Mesodermal cell (in vitro differentiated cells): ENCODE data around the gene TMSB4X. TPM values are rescaled to one million over a fixed set of nuclear protein-coding genes. Genes with fewer than 3 reads are reported as not detected.
"Not testable (repeated sequence)": the region's sequence is repeated elsewhere in the genome, so short reads cannot be mapped to it uniquely, and the experiment has no call there.

Source experiments
- H3K27ac ChIP-seq: 2 replicates; pipeline ENCODE4 v1.7.0; 2013; ENCODE audit warnings: mild to moderate bottlenecking, low read depth, low read length, moderate library complexity; ENCODE audit not compliant: severe bottlenecking
- H3K36me3 ChIP-seq: 2 replicates; pipeline ENCODE4 v1.7.1; 2013; ENCODE audit warnings: mild to moderate bottlenecking, low read length, moderate library complexity; ENCODE audit not compliant: control insufficient read depth, insufficient read depth
- H3K4me1 ChIP-seq: one replicate; pipeline ENCODE4 v1.7.1; 2013; ENCODE audit warnings: mild to moderate bottlenecking, low read length; ENCODE audit not compliant: insufficient read depth, control insufficient read depth, poor library complexity, severe bottlenecking
- H3K4me3 ChIP-seq: 2 replicates; pipeline ENCODE4 v1.7.0; 2013; ENCODE audit warnings: low read length, control low read depth, mild to moderate bottlenecking; ENCODE audit not compliant: insufficient read depth, poor library complexity, severe bottlenecking; ENCODE audit errors: extremely low read depth
- H3K9me3 ChIP-seq: 2 replicates; pipeline ENCODE4 v1.7.1; 2013; ENCODE audit warnings: mild to moderate bottlenecking, low read length, moderate library complexity; ENCODE audit not compliant: control insufficient read depth
- WGBS, 2 experiments: methylation state at CpG; one replicate each; pipeline ENCODE4 v1.1.5; 2013; ENCODE audit warnings: missing lambda C conversion rate in 2 of 2; ENCODE audit not compliant: insufficient coverage in 2 of 2; 5-methylcytosine and 5-hydroxymethylcytosine counted together
- polyA plus RNA-seq, 2 experiments: library from polyadenylated mRNA; stranded (reverse); fragments of 50-300 nt; gene quantifications; one replicate each; pipeline ENCODE4 v1.2.3, GENCODE V29; 2013

The TMSB4X gene
- polyA plus RNA-seq (2013, experiment 1 of 2) = 2,997 TPM
- polyA plus RNA-seq (2013, experiment 2 of 2) = 3,008 TPM

GRCh38 chrX:12974796-12975669 is at the start of gene TMSB4X:
Gene TMSB4X (plus strand): TSS chrX:12975110.
- Histone ChIP-seq H3K4me3 (peak within 1 kb of the TSS; percentile 73), H3K36me3 (peaks cover 10% of the 10 kb centered on the region), H3K4me1 (peaks cover 13% of the 10 kb centered on the region), H3K27ac (peak within 1 kb of the TSS; percentile 94), H3K9me3 (no peaks in the 10 kb centered on the region)
- 0 to 1% methylated on average over 18 to 33 of the region's 60 CpGs for WGBS, 2 experiments

- H3K9me3 ChIP-seq = no peaks in the 10 kb centered on the region
- H3K36me3 ChIP-seq = no peaks in the 10 kb centered on the region
- no peak overlapping the region for H3K4me3 ChIP-seq
- WGBS, 2 experiments = 80 to 89% methylated on average over 1 of the region's 4 CpGs
- no peaks in the 10 kb centered on the region for H3K4me1 ChIP-seq
- no peak overlapping the region for H3K27ac ChIP-seq
Observed at GRCh38 chrX:12929701-12930100, 45.2 kb upstream of the TMSB4X start.

GRCh38 chrX:12930150-12930549 is 44.8 kb upstream of the TMSB4X start:
- Histone ChIP-seq H3K9me3 (no peaks in the 10 kb centered on the region), H3K4me3 (no peak overlapping the region), H3K27ac (no peak overlapping the region), H3K4me1 (no peaks in the 10 kb centered on the region), H3K36me3 (no peaks in the 10 kb centered on the region)
- WGBS, 2 experiments = 83 to 90% methylated on average over 1 to 2 of the region's 2 CpGs

- Histone ChIP-seq H3K9me3 (no peaks in the 10 kb centered on the region), H3K4me3 (no peak overlapping the region), H3K4me1 (no peaks in the 10 kb centered on the region), H3K27ac (no peak overlapping the region), H3K36me3 (no peaks in the 10 kb centered on the region)
- WGBS, 2 experiments = no CpG with 5 or more reads among the region's 1 CpG
Observed at GRCh38 chrX:12932244-12932643, 42.7 kb upstream of the TMSB4X start.

- H3K4me1 ChIP-seq = no peaks in the 10 kb centered on the region
Observed at GRCh38 chrX:12934850-12935249, 40.1 kb upstream of the TMSB4X start.

GRCh38 chrX:12936947-12937346 is 38.0 kb upstream of the TMSB4X start:
- no peaks in the 10 kb centered on the region for H3K4me1 ChIP-seq
- no peaks in the 10 kb centered on the region for H3K9me3 ChIP-seq
- H3K4me3 ChIP-seq = no peak overlapping the region
- no peaks in the 10 kb centered on the region for H3K36me3 ChIP-seq
- WGBS, 2 experiments = no CpG with 5 or more reads among the region's 1 CpG
- H3K27ac ChIP-seq = no peak overlapping the region

More at GRCh38 chrX:12934850-12935249, 40.1 kb upstream of the TMSB4X start:
- H3K4me3 ChIP-seq = no peak overlapping the region
- H3K27ac ChIP-seq = no peak overlapping the region
- H3K9me3 ChIP-seq = no peaks in the 10 kb centered on the region
- 100% methylated on average over 1 of the region's 5 CpGs for WGBS, 2 experiments
- H3K36me3 ChIP-seq = no peaks in the 10 kb centered on the region

GRCh38 chrX:12940471-12940870 is 34.4 kb upstream of the TMSB4X start:
- not testable (repeated sequence) for H3K4me3 ChIP-seq, H3K9me3 ChIP-seq, H3K36me3 ChIP-seq, H3K27ac ChIP-seq, H3K4me1 ChIP-seq
- 92 to 100% methylated on average over 2 to 5 of the region's 9 CpGs for WGBS, 2 experiments

GRCh38 chrX:12943592-12943991 is 31.3 kb upstream of the TMSB4X start:
- WGBS, 2 experiments = no CpG with 5 or more reads among the region's 6 CpGs
- H3K4me3 ChIP-seq, H3K4me1 ChIP-seq, H3K36me3 ChIP-seq, H3K27ac ChIP-seq, H3K9me3 ChIP-seq: not testable (repeated sequence)

GRCh38 chrX:12944452-12944851 is 30.5 kb upstream of the TMSB4X start:
- not testable (repeated sequence) for H3K27ac ChIP-seq, H3K4me3 ChIP-seq, H3K9me3 ChIP-seq, H3K36me3 ChIP-seq
- no CpG with 5 or more reads among the region's 4 CpGs for WGBS, 2 experiments
- peaks cover 15% of the 10 kb centered on the region for H3K4me1 ChIP-seq

- no peaks in the 10 kb centered on the region for H3K9me3 ChIP-seq
- no CpG with 5 or more reads among the region's 4 CpGs for WGBS, 2 experiments
- no peak overlapping the region for H3K27ac ChIP-seq
- no peak overlapping the region for H3K4me3 ChIP-seq
- peaks cover 17% of the 10 kb centered on the region for H3K4me1 ChIP-seq
- H3K36me3 ChIP-seq = no peaks in the 10 kb centered on the region
Observed at GRCh38 chrX:12945494-12945893, 29.4 kb upstream of the TMSB4X start.

GRCh38 chrX:12946406-12946805 is 28.5 kb upstream of the TMSB4X start:
- H3K4me3 ChIP-seq = no peak overlapping the region
- peak overlapping the region; percentile 45 for H3K27ac ChIP-seq
- WGBS, 2 experiments = 50% methylated on average over 2 of the region's 4 CpGs; no CpG with 5 or more reads in 1 of the 2 experiments
- H3K4me1 ChIP-seq = peaks cover 17% of the 10 kb centered on the region
- H3K36me3 ChIP-seq = no peaks in the 10 kb centered on the region
- H3K9me3 ChIP-seq = no peaks in the 10 kb centered on the region
